GM12801 (cell line): Measurements from ENCODE around the gene NUTM2F.

ENCODE experiments used
- TF ChIP-seq, protein P1 (sequence below): IDR thresholded peaks from one replicate; pipeline ENCODE4 v1.5.1; 2011; ENCODE audit warnings: control low read depth; ENCODE audit not compliant: insufficient read length; ENCODE audit errors: extremely low read depth

Gene NUTM2F

DNA sequence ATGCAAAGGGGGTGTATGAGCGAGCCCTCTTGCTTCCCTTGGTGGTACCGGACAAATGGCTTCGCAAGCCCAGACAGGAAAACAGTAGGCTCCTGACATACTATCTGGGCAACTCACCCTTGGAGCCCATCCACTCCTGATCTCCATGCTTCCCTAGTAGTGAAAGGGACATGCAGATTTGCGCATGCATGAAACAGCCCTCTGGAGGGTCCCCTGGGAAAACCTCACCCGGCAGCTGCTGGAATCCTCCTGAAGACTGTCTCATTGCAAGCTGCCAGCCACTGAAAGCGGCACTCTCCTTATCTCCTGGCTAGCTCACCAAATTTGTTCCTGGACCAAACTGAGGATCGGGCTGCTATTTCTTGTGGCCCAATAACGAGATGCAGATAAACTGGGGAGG lies 59.2 kb downstream of the NUTM2F start:
- TF ChIP-seq, protein P1, sequence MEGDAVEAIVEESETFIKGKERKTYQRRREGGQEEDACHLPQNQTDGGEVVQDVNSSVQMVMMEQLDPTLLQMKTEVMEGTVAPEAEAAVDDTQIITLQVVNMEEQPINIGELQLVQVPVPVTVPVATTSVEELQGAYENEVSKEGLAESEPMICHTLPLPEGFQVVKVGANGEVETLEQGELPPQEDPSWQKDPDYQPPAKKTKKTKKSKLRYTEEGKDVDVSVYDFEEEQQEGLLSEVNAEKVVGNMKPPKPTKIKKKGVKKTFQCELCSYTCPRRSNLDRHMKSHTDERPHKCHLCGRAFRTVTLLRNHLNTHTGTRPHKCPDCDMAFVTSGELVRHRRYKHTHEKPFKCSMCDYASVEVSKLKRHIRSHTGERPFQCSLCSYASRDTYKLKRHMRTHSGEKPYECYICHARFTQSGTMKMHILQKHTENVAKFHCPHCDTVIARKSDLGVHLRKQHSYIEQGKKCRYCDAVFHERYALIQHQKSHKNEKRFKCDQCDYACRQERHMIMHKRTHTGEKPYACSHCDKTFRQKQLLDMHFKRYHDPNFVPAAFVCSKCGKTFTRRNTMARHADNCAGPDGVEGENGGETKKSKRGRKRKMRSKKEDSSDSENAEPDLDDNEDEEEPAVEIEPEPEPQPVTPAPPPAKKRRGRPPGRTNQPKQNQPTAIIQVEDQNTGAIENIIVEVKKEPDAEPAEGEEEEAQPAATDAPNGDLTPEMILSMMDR, result no peak
